GM15510 (cell line): ENCODE results near the gene CCDC82.

Experiments used
- POLR2A ChIP-seq: IDR thresholded peaks from 3 replicates; pipeline ENCODE4 v1.6.1; 2011; ENCODE audit warnings: borderline replicate concordance; ENCODE audit not compliant: insufficient read length; ENCODE audit errors: extremely low read depth

CCDC82 gene

DNA sequence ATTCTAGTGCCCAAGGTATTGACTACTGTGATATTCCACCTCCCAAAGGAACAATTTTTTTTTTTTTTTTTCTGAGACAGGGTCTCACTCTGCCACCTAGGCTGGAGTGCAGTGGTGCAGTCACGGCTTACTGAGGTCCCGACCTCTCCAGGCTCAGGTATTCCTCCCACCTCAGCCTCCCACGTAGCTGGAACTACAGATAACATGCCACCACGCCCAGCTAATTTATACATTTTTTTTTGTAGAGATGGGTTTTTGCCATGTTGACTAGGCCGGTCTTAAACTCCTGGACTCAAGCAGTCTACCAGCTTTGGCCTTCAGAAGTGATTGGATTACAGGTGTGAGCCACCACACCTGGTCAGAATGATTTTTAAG, 80.1 kb downstream of the CCDC82 start:
- no peak for TF ChIP-seq POLR2A

DNA sequence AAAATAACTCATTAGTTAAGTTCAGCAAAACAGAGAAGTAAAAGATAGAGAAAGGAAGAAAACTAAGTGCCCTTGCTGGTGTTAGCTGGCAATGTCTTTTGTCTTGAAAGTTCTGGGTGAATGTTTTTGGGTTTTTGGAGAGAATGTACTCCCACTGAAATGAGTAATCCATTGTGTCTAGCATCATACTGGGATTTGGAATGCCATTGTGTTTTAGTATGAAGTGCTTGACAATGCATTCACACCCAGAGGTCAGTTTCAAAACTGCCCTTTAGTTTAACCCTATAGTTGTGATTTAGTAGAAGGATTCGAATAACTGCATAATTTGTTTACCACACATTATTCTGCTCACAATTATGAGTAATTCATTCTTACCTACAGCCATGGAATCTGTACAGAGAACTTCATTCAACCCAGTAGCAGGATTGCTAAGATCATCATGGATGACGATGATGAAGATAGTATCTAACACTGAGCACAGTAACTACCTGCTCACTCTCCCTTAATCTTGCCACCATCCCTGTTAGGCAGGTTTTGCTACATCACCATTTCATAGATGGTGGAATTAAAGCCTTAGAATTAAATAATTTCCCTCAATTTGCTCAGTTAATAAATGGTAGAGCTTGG, 80.6 kb downstream of the CCDC82 start:
- TF ChIP-seq POLR2A: no peak

GRCh38 chr11:96307776-96308140, 82.0 kb downstream of the CCDC82 start:
- no peak for TF ChIP-seq POLR2A

GRCh38 chr11:96306933-96307775, 82.6 kb downstream of the CCDC82 start:
- no peak for TF ChIP-seq POLR2A

GRCh38 chr11:96306600-96306932, 83.1 kb downstream of the CCDC82 start:
- no peak for TF ChIP-seq POLR2A

DNA sequence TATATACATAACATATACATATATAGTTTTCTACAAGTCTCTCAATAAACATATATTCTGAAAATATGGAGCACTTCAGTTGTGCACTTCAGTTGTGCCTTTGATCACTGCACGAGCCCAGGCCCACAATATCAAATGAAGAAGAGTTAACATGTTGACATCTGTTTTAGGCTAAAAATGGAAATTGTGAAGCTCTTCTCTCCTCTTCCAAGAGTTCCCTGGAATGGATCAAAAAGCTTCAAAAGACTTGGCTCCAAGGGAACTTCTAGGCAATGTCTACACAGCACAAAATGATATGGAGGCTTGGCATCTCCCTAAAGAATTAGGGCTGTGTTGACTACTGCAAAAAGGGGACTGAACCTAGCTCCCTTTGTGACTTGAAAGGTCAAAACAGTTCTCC, 83.6 kb downstream of the CCDC82 start:
- no peak for TF ChIP-seq POLR2A

DNA sequence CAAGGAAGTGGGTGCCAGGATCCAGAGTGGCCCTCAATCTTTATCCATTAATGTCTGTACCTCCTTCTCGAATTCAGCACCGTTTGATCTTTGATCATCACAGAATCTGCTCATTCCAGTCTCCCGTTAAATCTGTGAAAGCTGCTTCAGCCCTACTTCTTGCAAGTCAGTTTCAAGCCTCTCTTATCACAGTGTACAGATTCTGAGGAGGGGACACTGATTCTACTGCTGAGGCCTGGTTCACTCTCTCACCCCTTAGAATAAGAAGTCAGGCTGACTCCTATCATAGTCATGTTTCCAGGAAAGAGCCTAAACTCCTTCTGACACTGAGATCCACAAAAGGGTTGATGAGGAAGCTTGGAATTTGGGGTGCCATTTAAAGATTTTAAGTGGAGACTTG, 85.7 kb downstream of the CCDC82 start:
- no peak for TF ChIP-seq POLR2A

- TF ChIP-seq POLR2A: no peak
These were observed 86.6 kb downstream of the CCDC82 start for GRCh38 chr11:96303064-96303463.
